A549 (cell line): ENCODE data around the gene RORB.

ENCODE experiments used
- EHMT2 ChIP-seq: fragments of 200-600 bp; sonication (generic); IDR thresholded peaks from 2 replicates; pipeline ENCODE4 v1.6.1; 2016; ENCODE audit warnings: antibody characterized with exemption, low read depth, mild to moderate bottlenecking, moderate library complexity
- ESRRA ChIP-seq: fragments of 150-350 bp; IDR thresholded peaks from 2 replicates; pipeline ENCODE4 v1.6.1; 2014; ENCODE audit warnings: mild to moderate bottlenecking, low read length, borderline replicate concordance
- JUN ChIP-seq, 2 experiments: fragments of >200 bp; sonication (Bioruptor Twin); formaldehyde crosslinking; IDR thresholded peaks; 2 replicates in 1 of 2; 3 replicates in 1 of 2; pipeline ENCODE4 v1.6.1; 2016 to 2017
- MYC ChIP-seq: IDR thresholded peaks from 2 replicates; pipeline ENCODE4 v1.6.1; 2012; ENCODE audit warnings: mild to moderate bottlenecking, inconsistent platforms, low read length, improper control_type of control experiment, borderline replicate concordance
- NFE2L2 ChIP-seq: fragments of 150-350 bp; conservative IDR thresholded peaks from 2 replicates; pipeline ENCODE4 v1.6.1; 2014; ENCODE audit warnings: low read length
- POLR2A ChIP-seq: IDR thresholded peaks from 2 replicates; pipeline ENCODE4 v1.6.1; 2012; ENCODE audit warnings: mild to moderate bottlenecking, low read length
- SREBF2 ChIP-seq: fragments of 450-650 bp; IDR thresholded peaks from 2 replicates; pipeline ENCODE4 v1.6.1; 2014; ENCODE audit warnings: mild to moderate bottlenecking, moderate library complexity
- TF ChIP-seq, protein P1 (sequence below): fragments of 150-350 bp; IDR thresholded peaks from 2 replicates; pipeline ENCODE4 v1.6.1; 2014; ENCODE audit warnings: low read depth, mild to moderate bottlenecking, low read length
- TF ChIP-seq, protein P2 (sequence below): fragments of 200-600 bp; sonication (generic); IDR thresholded peaks from 2 replicates; pipeline ENCODE4 v1.6.1; 2016; ENCODE audit warnings: antibody characterized with exemption, mild to moderate bottlenecking, moderate library complexity
- TF ChIP-seq, protein P3 (sequence below): IDR thresholded peaks from 2 replicates; pipeline ENCODE4 v1.6.1; 2012
- TF ChIP-seq, protein P4 (sequence below): fragments of >200 bp; sonication (Bioruptor Twin); formaldehyde crosslinking; IDR thresholded peaks from 3 replicates; pipeline ENCODE4 v1.5.1; 2016
- TF ChIP-seq, protein P5 (sequence below): IDR thresholded peaks from 2 replicates; pipeline ENCODE4 v1.6.1; 2012

DNA sequence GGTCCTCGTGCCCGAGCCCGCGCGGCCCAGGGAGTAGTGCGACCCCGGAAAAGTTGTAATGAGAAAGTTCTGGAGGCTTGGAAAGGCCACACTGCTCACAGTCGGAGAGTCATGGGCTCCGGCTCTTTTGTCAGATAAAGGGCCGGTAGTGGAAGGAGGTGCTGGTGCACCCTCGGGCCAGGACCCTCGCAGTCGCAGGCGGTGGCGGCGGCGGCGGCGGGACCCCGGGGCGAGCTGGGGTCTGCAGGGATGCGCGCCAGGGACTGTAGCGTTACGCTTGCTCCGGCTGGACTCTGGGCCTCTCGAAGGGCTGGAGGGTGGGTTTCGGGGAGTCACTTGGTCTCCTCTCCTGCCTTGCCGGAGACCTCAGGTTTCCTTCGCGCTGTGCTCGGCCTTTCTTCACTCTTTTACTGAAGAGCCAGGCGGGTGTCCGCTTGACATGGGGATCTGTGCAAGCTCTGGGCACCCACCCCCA, 1.5 kb downstream of the RORB start:
- TF ChIP-seq, protein P1, sequence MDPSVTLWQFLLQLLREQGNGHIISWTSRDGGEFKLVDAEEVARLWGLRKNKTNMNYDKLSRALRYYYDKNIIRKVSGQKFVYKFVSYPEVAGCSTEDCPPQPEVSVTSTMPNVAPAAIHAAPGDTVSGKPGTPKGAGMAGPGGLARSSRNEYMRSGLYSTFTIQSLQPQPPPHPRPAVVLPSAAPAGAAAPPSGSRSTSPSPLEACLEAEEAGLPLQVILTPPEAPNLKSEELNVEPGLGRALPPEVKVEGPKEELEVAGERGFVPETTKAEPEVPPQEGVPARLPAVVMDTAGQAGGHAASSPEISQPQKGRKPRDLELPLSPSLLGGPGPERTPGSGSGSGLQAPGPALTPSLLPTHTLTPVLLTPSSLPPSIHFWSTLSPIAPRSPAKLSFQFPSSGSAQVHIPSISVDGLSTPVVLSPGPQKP, result no peak
- no peak for TF ChIP-seq NFE2L2
- TF ChIP-seq, protein P2, sequence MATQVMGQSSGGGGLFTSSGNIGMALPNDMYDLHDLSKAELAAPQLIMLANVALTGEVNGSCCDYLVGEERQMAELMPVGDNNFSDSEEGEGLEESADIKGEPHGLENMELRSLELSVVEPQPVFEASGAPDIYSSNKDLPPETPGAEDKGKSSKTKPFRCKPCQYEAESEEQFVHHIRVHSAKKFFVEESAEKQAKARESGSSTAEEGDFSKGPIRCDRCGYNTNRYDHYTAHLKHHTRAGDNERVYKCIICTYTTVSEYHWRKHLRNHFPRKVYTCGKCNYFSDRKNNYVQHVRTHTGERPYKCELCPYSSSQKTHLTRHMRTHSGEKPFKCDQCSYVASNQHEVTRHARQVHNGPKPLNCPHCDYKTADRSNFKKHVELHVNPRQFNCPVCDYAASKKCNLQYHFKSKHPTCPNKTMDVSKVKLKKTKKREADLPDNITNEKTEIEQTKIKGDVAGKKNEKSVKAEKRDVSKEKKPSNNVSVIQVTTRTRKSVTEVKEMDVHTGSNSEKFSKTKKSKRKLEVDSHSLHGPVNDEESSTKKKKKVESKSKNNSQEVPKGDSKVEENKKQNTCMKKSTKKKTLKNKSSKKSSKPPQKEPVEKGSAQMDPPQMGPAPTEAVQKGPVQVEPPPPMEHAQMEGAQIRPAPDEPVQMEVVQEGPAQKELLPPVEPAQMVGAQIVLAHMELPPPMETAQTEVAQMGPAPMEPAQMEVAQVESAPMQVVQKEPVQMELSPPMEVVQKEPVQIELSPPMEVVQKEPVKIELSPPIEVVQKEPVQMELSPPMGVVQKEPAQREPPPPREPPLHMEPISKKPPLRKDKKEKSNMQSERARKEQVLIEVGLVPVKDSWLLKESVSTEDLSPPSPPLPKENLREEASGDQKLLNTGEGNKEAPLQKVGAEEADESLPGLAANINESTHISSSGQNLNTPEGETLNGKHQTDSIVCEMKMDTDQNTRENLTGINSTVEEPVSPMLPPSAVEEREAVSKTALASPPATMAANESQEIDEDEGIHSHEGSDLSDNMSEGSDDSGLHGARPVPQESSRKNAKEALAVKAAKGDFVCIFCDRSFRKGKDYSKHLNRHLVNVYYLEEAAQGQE, result no peak
- TF ChIP-seq, protein P3, sequence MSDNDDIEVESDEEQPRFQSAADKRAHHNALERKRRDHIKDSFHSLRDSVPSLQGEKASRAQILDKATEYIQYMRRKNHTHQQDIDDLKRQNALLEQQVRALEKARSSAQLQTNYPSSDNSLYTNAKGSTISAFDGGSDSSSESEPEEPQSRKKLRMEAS, result no peak
- TF ChIP-seq, protein P4, sequence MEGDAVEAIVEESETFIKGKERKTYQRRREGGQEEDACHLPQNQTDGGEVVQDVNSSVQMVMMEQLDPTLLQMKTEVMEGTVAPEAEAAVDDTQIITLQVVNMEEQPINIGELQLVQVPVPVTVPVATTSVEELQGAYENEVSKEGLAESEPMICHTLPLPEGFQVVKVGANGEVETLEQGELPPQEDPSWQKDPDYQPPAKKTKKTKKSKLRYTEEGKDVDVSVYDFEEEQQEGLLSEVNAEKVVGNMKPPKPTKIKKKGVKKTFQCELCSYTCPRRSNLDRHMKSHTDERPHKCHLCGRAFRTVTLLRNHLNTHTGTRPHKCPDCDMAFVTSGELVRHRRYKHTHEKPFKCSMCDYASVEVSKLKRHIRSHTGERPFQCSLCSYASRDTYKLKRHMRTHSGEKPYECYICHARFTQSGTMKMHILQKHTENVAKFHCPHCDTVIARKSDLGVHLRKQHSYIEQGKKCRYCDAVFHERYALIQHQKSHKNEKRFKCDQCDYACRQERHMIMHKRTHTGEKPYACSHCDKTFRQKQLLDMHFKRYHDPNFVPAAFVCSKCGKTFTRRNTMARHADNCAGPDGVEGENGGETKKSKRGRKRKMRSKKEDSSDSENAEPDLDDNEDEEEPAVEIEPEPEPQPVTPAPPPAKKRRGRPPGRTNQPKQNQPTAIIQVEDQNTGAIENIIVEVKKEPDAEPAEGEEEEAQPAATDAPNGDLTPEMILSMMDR, result no peak
- no peak for TF ChIP-seq POLR2A
- no peak for TF ChIP-seq MYC
- TF ChIP-seq ESRRA, result no peak
- TF ChIP-seq, protein P5, sequence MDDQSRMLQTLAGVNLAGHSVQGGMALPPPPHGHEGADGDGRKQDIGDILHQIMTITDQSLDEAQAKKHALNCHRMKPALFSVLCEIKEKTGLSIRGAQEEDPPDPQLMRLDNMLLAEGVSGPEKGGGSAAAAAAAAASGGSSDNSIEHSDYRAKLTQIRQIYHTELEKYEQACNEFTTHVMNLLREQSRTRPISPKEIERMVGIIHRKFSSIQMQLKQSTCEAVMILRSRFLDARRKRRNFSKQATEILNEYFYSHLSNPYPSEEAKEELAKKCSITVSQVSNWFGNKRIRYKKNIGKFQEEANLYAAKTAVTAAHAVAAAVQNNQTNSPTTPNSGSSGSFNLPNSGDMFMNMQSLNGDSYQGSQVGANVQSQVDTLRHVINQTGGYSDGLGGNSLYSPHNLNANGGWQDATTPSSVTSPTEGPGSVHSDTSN, result no peak
- no peak for TF ChIP-seq EHMT2
- TF ChIP-seq SREBF2, result no peak
- TF ChIP-seq JUN (IDR thresholded peaks at IDR 0.05), result no peak
